HG03558 (cell line): ENCODE results near the gene SF1.

Experiments used
- ATAC-seq: cut with Tn5 transposase; IDR thresholded peaks from one replicate; pipeline ENCODE4 v1.9.1; 2021; ENCODE audit warnings: moderate number of reproducible peaks; ENCODE audit not compliant: unreplicated experiment; ENCODE audit errors: extremely low read depth

SF1 gene

GRCh38 chr11:64787526-64788320, 9.4 kb upstream of the SF1 start:
- no peak for ATAC-seq

- ATAC-seq, result no peak
Observed at GRCh38 chr11:64786308-64786707, 8.0 kb upstream of the SF1 start.

GRCh38 chr11:64784813-64785581, 6.7 kb upstream of the SF1 start:
- ATAC-seq, result no peak

GRCh38 chr11:64778223-64778472, 194 bp downstream of the SF1 start:
- ATAC-seq, result peak; percentile 2

- no peak for ATAC-seq
Observed at GRCh38 chr11:64777449-64778222, 706 bp downstream of the SF1 start.

GRCh38 chr11:64776875-64777274, 1.5 kb downstream of the SF1 start:
- no peak for ATAC-seq

GRCh38 chr11:64776425-64776824, 1.9 kb downstream of the SF1 start:
- no peak for ATAC-seq

GRCh38 chr11:64774144-64774543, 4.2 kb downstream of the SF1 start:
- no peak for ATAC-seq

- ATAC-seq, result no peak
Observed at GRCh38 chr11:64772303-64773018, 5.9 kb downstream of the SF1 start.

- no peak for ATAC-seq
Observed at GRCh38 chr11:64771861-64772260, 6.5 kb downstream of the SF1 start.

- no peak for ATAC-seq
Observed at GRCh38 chr11:64770120-64770519, 8.2 kb downstream of the SF1 start.

- no peak for ATAC-seq
Observed at GRCh38 chr11:64769283-64769682, 9.1 kb downstream of the SF1 start.

GRCh38 chr11:64768300-64768694, 10.0 kb downstream of the SF1 start:
- no peak for ATAC-seq

- ATAC-seq, result no peak
Observed at GRCh38 chr11:64767344-64768299, 10.7 kb downstream of the SF1 start.

GRCh38 chr11:64766881-64767280, 11.5 kb downstream of the SF1 start:
- ATAC-seq, result no peak

GRCh38 chr11:64765851-64766665, 12.3 kb downstream of the SF1 start:
- no peak for ATAC-seq

GRCh38 chr11:64765291-64765850, 13.0 kb downstream of the SF1 start:
- ATAC-seq, result no peak

- ATAC-seq, result no peak
Observed at GRCh38 chr11:64764753-64765152, 13.6 kb downstream of the SF1 start.
